ENCODE measurements around the gene ZNF385A. TPM values are rescaled to one million over a fixed set of nuclear protein-coding genes. Genes with fewer than 3 reads are reported as not detected.

Gene ZNF385A, protein sequence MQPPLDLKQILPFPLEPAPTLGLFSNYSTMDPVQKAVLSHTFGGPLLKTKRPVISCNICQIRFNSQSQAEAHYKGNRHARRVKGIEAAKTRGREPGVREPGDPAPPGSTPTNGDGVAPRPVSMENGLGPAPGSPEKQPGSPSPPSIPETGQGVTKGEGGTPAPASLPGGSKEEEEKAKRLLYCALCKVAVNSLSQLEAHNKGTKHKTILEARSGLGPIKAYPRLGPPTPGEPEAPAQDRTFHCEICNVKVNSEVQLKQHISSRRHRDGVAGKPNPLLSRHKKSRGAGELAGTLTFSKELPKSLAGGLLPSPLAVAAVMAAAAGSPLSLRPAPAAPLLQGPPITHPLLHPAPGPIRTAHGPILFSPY
- total RNA-seq = 13.0 and 20.0 TPM in 2 replicates
- 13.4 and 16.0 TPM in 2 replicates for polyA plus RNA-seq

DNA sequence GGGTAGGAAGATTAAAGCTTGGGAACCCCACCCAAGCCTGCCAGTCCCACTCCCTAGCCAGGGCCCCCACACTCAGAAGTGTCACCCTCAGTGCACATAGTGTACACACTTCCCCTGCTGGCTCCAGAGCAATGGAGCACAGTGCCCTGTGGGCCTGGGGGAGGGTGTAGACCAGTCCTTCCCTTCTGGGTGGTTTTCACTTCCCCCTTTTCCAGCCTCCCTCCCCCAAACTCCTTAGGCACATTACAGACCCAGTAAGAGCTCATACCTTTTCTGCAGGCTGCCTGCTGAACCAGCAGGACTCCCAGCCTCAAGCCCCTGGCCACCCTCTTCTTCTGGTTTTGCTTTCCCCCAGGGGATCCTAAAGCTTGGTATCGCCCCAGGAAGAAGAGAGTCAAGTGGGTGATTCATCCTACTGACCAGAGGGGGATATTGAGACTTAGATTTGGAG is at the start of gene ZNF385A:
ZNF385A (minus strand) TSS at position 143 of the 451 bp plus-strand sequence. CDS start 219 bp downstream, outside the sequence.
- Histone ChIP-seq H3K27ac (no peak within 1 kb of the TSS), H3K4me3 (no peak within 1 kb of the TSS), H3K36me3 (no peaks in the 10 kb centered on the region), H3K4me1 (ENCODE audit: low read depth) (peaks cover 53% of the 10 kb centered on the region), H3K9me3 (ENCODE audit: low read depth) (no peaks in the 10 kb centered on the region), H3K27me3 (no peaks in the 10 kb centered on the region)
- TF ChIP-seq, protein P1, sequence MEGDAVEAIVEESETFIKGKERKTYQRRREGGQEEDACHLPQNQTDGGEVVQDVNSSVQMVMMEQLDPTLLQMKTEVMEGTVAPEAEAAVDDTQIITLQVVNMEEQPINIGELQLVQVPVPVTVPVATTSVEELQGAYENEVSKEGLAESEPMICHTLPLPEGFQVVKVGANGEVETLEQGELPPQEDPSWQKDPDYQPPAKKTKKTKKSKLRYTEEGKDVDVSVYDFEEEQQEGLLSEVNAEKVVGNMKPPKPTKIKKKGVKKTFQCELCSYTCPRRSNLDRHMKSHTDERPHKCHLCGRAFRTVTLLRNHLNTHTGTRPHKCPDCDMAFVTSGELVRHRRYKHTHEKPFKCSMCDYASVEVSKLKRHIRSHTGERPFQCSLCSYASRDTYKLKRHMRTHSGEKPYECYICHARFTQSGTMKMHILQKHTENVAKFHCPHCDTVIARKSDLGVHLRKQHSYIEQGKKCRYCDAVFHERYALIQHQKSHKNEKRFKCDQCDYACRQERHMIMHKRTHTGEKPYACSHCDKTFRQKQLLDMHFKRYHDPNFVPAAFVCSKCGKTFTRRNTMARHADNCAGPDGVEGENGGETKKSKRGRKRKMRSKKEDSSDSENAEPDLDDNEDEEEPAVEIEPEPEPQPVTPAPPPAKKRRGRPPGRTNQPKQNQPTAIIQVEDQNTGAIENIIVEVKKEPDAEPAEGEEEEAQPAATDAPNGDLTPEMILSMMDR (IDR thresholded peaks at IDR 0.05; ENCODE audit: low read depth, low read length) = no peak
- no peak for DNase-seq (ENCODE audit: low read depth in 1 of 2, low spot score in 1 of 2)

DNA sequence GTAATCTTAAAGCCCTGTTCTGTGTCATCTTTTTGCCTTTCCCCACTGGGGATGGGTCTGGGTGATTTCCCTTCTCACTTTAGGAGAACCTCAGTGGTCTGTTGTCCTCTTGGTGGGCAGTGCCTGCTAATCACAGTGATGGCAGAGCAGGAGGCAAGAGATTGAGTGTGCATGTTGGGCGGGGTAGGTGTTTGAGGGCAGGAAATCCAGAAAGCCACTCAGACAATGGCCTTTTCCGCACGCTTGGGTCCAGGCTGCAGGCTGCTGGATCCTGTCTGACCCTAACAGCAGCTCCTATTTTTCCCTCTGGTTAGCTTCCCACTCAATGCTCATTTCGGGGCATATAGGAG is 48.3 kb upstream of the ZNF385A start:
- H3K4me3 ChIP-seq = no peak overlapping the region
- H3K27me3 ChIP-seq = no peaks in the 10 kb centered on the region
- no peaks in the 10 kb centered on the region for H3K36me3 ChIP-seq
- H3K4me1 ChIP-seq (ENCODE audit: low read depth) = peaks cover 28% of the 10 kb centered on the region
- DNase-seq (ENCODE audit: low read depth in 1 of 2, low spot score in 1 of 2) = no peak
- no peaks in the 10 kb centered on the region for H3K9me3 ChIP-seq (ENCODE audit: low read depth)
- TF ChIP-seq, protein P1 (IDR thresholded peaks at IDR 0.05; ENCODE audit: low read depth, low read length) = no peak
- no peak overlapping the region for H3K27ac ChIP-seq

DNA sequence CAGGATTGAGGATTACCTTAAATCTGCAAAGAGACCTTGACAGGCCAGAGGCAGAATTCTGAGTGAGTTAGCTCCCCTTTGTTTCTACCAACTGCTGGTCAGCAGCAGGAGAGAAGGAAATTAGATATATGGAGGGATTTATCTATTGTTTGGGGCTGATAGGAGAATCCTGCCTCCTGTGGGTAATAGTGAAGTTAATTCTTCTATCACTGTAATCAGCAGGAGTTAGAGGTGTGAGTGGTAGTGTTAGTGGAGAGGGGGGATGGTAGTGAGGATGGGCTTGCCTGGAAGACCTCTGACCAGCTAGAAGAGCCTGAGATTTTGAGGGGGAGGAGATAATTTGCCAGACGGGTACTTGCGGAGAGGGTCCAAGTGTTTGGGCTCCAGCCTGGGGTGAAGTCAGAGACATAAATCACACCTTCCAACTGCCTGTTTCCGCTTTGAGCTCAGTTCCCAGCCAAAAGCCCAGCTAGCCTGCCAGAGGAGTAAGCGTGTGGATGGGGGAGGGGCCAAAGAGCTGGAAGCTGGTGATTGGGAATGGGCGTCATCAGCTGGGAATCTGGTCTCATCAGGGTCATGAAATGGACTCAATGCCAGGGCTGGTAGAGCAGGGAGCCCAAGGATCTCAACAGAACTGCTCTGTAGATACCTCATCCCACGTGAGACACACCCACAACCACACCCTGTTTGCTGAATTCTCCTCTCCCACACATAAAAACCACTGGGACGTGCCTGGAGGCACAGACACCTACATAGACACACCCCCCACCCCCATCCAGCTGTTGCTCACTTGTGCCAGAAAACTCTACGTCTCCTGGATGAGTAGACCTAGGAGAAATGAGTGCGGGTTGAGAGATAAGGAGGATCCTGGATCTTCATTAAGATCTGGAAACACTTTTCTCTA is 47.6 kb upstream of the ZNF385A start:
- no peak overlapping the region for H3K4me3 ChIP-seq
- TF ChIP-seq, protein P1 (IDR thresholded peaks at IDR 0.05; ENCODE audit: low read depth, low read length) = no peak
- peak overlapping the region; percentile 52 for H3K27ac ChIP-seq

DNA sequence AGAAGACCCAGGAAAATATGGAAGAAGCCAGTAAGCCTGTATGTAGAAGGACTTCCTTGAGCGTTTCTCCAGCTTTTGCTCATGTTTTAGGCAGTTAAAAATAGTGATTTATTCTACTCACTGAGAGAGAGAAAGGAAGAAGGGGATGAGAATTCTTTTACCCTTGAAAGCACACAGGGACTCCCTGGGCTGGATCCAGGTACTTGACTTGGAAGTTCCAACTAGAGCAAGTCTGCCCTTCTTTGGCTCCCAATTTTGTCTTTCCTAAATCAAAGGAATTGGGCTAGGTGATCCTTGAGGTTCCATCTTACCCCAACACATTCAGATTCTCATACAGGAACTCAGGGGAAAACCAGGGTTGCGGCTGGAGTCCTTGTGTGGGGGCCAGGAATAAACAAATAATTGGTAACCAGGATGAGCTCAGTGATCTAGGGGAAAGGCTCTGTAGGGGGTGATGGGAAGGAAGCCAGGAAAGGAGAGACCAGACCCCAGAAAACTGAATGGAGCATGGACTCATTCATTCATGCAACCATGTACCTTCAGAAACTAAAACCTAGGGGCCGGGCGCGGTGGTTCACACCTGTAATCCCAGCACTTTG is 46.0 kb upstream of the ZNF385A start:
- DNase-seq (ENCODE audit: low read depth in 1 of 2, low spot score in 1 of 2) = no peak
- Histone ChIP-seq H3K27me3 (no peaks in the 10 kb centered on the region), H3K36me3 (no peaks in the 10 kb centered on the region)

More for the DNA sequence above, 47.6 kb upstream of the ZNF385A start:
- peak; percentile 59 to 90 for DNase-seq (ENCODE audit: low read depth in 1 of 2, low spot score in 1 of 2)
- Histone ChIP-seq H3K4me1 (ENCODE audit: low read depth) (peaks cover 30% of the 10 kb centered on the region), H3K27me3 (no peaks in the 10 kb centered on the region), H3K9me3 (ENCODE audit: low read depth) (no peaks in the 10 kb centered on the region), H3K36me3 (no peaks in the 10 kb centered on the region)

DNA sequence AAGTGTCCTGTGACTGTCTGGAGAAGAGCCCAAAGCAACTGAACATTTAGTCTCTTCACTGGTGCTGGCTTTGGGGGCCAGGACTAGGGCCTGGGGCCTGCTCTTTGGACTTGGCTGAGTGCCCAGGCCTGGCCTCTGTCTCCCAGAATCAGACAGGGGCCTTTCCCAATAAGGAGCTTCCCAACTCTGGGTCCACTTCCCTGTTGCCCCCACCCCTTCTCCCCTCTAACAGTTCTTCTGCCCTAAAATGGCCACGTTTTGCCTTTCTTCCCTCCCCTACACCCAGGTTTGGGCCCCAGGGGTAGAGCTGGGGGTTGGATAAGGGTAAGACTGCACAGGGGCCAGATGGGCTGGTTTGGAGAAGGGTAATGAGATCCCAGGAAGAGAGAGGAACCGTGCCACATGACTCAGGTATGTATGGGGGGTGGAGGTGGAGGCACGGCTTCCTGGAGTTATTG is 44.5 kb upstream of the ZNF385A start:
- Histone ChIP-seq H3K4me3 (no peak overlapping the region), H3K4me1 (ENCODE audit: low read depth) (peaks cover 52% of the 10 kb centered on the region), H3K27ac (peak overlapping the region; percentile 65), H3K36me3 (no peaks in the 10 kb centered on the region), H3K27me3 (no peaks in the 10 kb centered on the region), H3K9me3 (ENCODE audit: low read depth) (no peaks in the 10 kb centered on the region)
- DNase-seq (ENCODE audit: low read depth in 1 of 2, low spot score in 1 of 2) = no peak
- TF ChIP-seq, protein P1 (IDR thresholded peaks at IDR 0.05; ENCODE audit: low read depth, low read length) = no peak

More for the DNA sequence above, 46.0 kb upstream of the ZNF385A start:
- Histone ChIP-seq H3K4me3 (no peak overlapping the region), H3K9me3 (ENCODE audit: low read depth) (no peaks in the 10 kb centered on the region), H3K27ac (no peak overlapping the region), H3K4me1 (ENCODE audit: low read depth) (peaks cover 37% of the 10 kb centered on the region)
- TF ChIP-seq, protein P1 (IDR thresholded peaks at IDR 0.05; ENCODE audit: low read depth, low read length) = no peak

Data from cardiac muscle cell (in vitro differentiated cells and primary cell).